Heart left ventricle (tissue), 16 donors: Measurements from ENCODE around the gene SYNJ1. TPM values are rescaled to one million over a fixed set of nuclear protein-coding genes. Genes with fewer than 3 reads are reported as not detected.

Source experiments
- ATAC-seq, 4 donors: fragments of 200-7000 bp; cut with Tn5 transposase; one replicate each; pipeline ENCODE4 v1.9.1; 2020 to 2022; ENCODE audit warnings: moderate library complexity in 4 of 4, mild to moderate bottlenecking in 3 of 4, moderate number of reproducible peaks in 1 of 4
- DNase-seq, 5 donors: peaks; one replicate each; pipeline ENCODE4 v3.0.0-alpha.2; 2020
- H3K27ac ChIP-seq, 12 donors: fragments of 200-600 bp; sonication (generic) in 4 of 12; one replicate each; pipeline versions ENCODE4 v1.5.0 to v1.8.0; 2016 to 2022; ENCODE audit warnings: mild to moderate bottlenecking in 2 of 12
- H3K27me3 ChIP-seq, 9 donors: fragments of 200-600 bp; sonication (generic) in 2 of 9; one replicate each; pipeline versions ENCODE4 v1.5.1 to v1.8.0; 2016 to 2022; ENCODE audit warnings: mild to moderate bottlenecking in 3 of 9
- H3K36me3 ChIP-seq, 9 donors: fragments of 200-600 bp; sonication (generic) in 2 of 9; one replicate each; pipeline versions ENCODE4 v1.5.0 to v1.8.0; 2018 to 2022; ENCODE audit warnings: mild to moderate bottlenecking in 2 of 9
- H3K4me1 ChIP-seq, 12 donors: fragments of 200-600 bp; sonication (generic) in 4 of 12; one replicate each; pipeline versions ENCODE4 v1.5.0 to v1.8.0; 2016 to 2022; ENCODE audit warnings: mild to moderate bottlenecking in 3 of 12
- H3K4me3 ChIP-seq, 12 donors: fragments of 200-600 bp; sonication (generic) in 4 of 12; one replicate each; pipeline versions ENCODE4 v1.5.0 to v1.8.0; 2017 to 2022; ENCODE audit warnings: mild to moderate bottlenecking in 9 of 12, moderate library complexity in 4 of 12
- H3K9me3 ChIP-seq, 12 donors: fragments of 200-600 bp; sonication (generic) in 4 of 12; one replicate each; pipeline versions ENCODE4 v1.5.0 to v1.8.0; 2016 to 2022; ENCODE audit warnings: mild to moderate bottlenecking in 1 of 12
- CTCF ChIP-seq, 12 donors: fragments of 200-600 bp; sonication (generic) in 4 of 12; IDR thresholded peaks; one replicate each; pipeline versions ENCODE4 v1.5.0 to v1.8.0; 2018 to 2022; ENCODE audit warnings: antibody characterized with exemption in 12 of 12, mild to moderate bottlenecking in 5 of 12
- POLR2A ChIP-seq, 2 donors: fragments of 450-650 bp; IDR thresholded peaks; one replicate each; pipeline ENCODE4 v1.6.1; 2017; ENCODE audit warnings: antibody characterized with exemption in 2 of 2, mild to moderate bottlenecking in 2 of 2, moderate library complexity in 2 of 2
- WGBS, 4 donors: extraction: QIAGEN DNeasy Blood & Tissue Kit in 2 of 4; methylation state at CpG; one replicate each; pipeline versions ENCODE4 v1.1.5 to v1.1.7; 2013 to 2018; 5-methylcytosine and 5-hydroxymethylcytosine counted together
- intact Hi-C, 10 donors: fragments of 100-400 bp; cut with DNase I; formaldehyde crosslinking; loops; one replicate each; pipeline versions ENCODE4 v1.11.1 to v1.14.2; 2022
- polyA plus RNA-seq, 2 donors: library from polyadenylated mRNA; stranded (reverse); fragments of 200-250 nt; gene quantifications; one replicate each; pipeline ENCODE4 v1.2.3, GENCODE V29; 2013
- total RNA-seq, 9 donors: library from RNA; depleted of rRNA in 2 of 9; stranded (reverse); fragments of >200 nt in 2 of 9; fragmentation: NEBNext Ultra II Directional in 3 of 9; extraction: Animal tissue kit (Norgen Biotek cat#: 25700) in 3 of 9; gene quantifications; one replicate each; pipeline versions ENCODE4 v1.1.0 to v1.2.4, GENCODE V29; 2016 to 2023
- donor health status: ischemic (EF 13 %, LVEDD 7.1; RV severe dilation, severe dysfunction).
- donor health status: healthy with polysubstance abuse.
- donor health status: DM: no; HTN: yes; CAD: no.
- donor health status: DM: no; HTN: no; CAD: no.
- donor health status: ischemic (EF 25% LVEDD 6.9; RV normal size, moderate dysfunction).
- donor health status: ischemic (EF 25% LVEDD 5.7; RV mildly dilated, moderate dysfunction).
- donor health status: healthy.
- donor health status: DM: yes; HTN: yes; CAD: no.
- donor health status: ischemic (EF 35%, LVEDD 5.7; RV mildly dilated, moderate dysfunction).
- donor health status: nonischemic (EF 11% LVEDD 7.7; RV severe dilation, severe dysfunction).
- donor health status: DM: yes; HTN: yes; CAD: no.
- donor health status: PGD.
- donor health status: ischemic (EF 29% LVEDD 5.4; RV normal size, mild dysfunction).
- donor health status: nonischemic (EF 23%, LVEDD 6.1; RV moderate dilation, normal function).

SYNJ1 gene
- total and polyA plus RNA-seq, 11 donors = 4.1 to 17.4 (median 10.3) TPM

GRCh38 chr21:32693581-32693980 is 34.2 kb downstream of the SYNJ1 start:
- H3K4me1 ChIP-seq = peaks cover 0 to 2% (median 0%) of the 10 kb centered on the region in 12 donors
- H3K27ac ChIP-seq = no peak overlapping the region
- H3K27me3 ChIP-seq = no peaks in the 10 kb centered on the region
- TF ChIP-seq CTCF (IDR thresholded peaks at IDR 0.05) = no peak
- no peak for TF ChIP-seq POLR2A (IDR thresholded peaks at IDR 0.05)
- ATAC-seq (no peak), DNase-seq (no peak)
- intact Hi-C loops = loop anchor here in 1 of 10 donors (5.0 kb wide), 1 partner anchor 34 kb away; the partner anchor contains the start of gene SYNJ1
- no peak overlapping the region for H3K4me3 ChIP-seq
- peaks cover 0 to 62% (median 44%) of the 10 kb centered on the region in 9 donors for H3K36me3 ChIP-seq
- H3K9me3 ChIP-seq = no peaks in the 10 kb centered on the region

DNA sequence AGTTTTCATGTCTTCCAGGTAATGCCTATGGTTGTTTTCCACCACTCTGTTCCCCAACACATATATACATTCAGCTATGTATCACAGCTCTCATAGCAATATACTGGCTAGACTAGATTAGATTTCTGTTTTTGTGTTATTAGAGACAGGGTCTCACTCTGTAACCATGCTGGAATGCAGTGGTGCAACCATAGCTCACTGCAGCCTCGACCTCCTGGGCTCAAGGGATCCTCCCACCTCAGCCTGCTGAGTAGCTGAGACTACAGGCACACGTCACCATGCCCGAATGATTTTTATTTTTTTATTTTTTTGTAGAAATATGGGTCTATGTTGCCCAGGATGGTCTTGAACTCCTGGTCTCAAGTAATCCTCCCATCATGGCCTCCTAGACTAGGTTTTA is 37.7 kb downstream of the SYNJ1 start:
- WGBS, 4 donors = 24 to 63% (median 29%) methylated on average over 3 of the region's 3 CpGs
- TF ChIP-seq CTCF (IDR thresholded peaks at IDR 0.05) (no peak), POLR2A (IDR thresholded peaks at IDR 0.05) (no peak)
- Histone ChIP-seq H3K9me3 (no peaks in the 10 kb centered on the region), H3K4me3 (no peak overlapping the region), H3K27me3 (no peaks in the 10 kb centered on the region), H3K27ac (no peak overlapping the region), H3K4me1 (no peaks in the 10 kb centered on the region), H3K36me3 (peaks cover 0 to 81% (median 71%) of the 10 kb centered on the region in 9 donors)
- no peak for DNase-seq
- intact Hi-C loops = loop anchor here in 1 of 10 donors (5.0 kb wide), 1 partner anchor 37 kb away; the partner anchor contains the start of gene SYNJ1
- no peak for ATAC-seq

DNA sequence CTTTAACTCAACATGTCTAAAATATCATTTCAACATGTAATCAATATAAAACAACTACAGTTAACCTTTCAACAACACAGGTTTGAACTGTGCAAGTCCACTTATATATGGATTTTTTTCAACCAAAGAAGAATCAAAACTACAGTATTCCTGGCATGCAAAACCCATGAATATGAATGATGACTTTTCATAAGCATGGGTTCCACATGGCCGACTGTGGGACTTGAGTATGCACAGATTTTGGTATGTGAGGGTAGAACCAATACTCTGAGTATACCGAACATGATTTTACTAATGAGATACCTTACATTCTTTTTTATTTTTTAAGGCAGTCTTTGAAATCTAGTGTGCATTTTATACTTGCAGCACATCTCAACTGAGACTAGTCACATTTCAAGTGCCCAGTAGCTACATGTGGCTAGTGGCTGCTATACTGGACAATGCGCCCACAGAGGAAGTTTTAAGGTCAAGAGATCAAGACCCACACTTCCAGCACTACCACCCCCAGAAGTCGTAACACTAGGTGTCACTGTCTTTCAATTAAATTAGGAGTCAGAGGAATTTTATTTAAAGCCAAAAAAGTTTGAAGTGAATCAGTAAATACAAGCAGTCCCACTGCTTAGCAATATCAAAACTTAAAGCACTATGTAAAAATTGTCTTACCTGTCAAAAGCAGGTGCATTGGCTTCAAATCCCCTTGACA is 40.0 kb downstream of the SYNJ1 start:
- Histone ChIP-seq H3K27me3 (no peaks in the 10 kb centered on the region), H3K9me3 (no peaks in the 10 kb centered on the region), H3K4me1 (peaks cover 0 to 3% (median 0%) of the 10 kb centered on the region in 12 donors), H3K4me3 (no peak overlapping the region), H3K27ac (no peak overlapping the region), H3K36me3 (peaks cover 0 to 76% (median 62%) of the 10 kb centered on the region in 9 donors)
- no peak for ATAC-seq
- intact Hi-C loops = no loop called here
- WGBS, 4 donors = 83 to 87% (median 85%) methylated on average over 4 of the region's 4 CpGs
- DNase-seq = no peak
- TF ChIP-seq POLR2A (IDR thresholded peaks at IDR 0.05) (no peak), CTCF (IDR thresholded peaks at IDR 0.05) (peak in 2 of 12 donors; percentile 22 to 23)

GRCh38 chr21:32682696-32683474 is 44.9 kb downstream of the SYNJ1 start:
- no peak overlapping the region for H3K4me3 ChIP-seq
- ATAC-seq = no peak
- 45 to 57% (median 47%) methylated on average over 3 of the region's 3 CpGs for WGBS, 4 donors
- peaks cover 0 to 6% (median 0%) of the 10 kb centered on the region in 12 donors for H3K4me1 ChIP-seq
- TF ChIP-seq POLR2A (IDR thresholded peaks at IDR 0.05) = no peak
- no peak for TF ChIP-seq CTCF (IDR thresholded peaks at IDR 0.05)
- intact Hi-C loops = no loop called here
- no peaks in the 10 kb centered on the region for H3K9me3 ChIP-seq
- no peak overlapping the region for H3K27ac ChIP-seq
- no peaks in the 10 kb centered on the region for H3K27me3 ChIP-seq
- no peak for DNase-seq
- peaks cover 0 to 75% (median 61%) of the 10 kb centered on the region in 9 donors for H3K36me3 ChIP-seq
